Left forelimb (tissue), 1 donor: ENCODE data around the gene CEACAM19.
A peak's percentile ranks its signal among the peaks of the same experiment; 100 is the strongest.
"Not testable (repeated sequence)": the region's sequence is repeated elsewhere in the genome, so short reads cannot be mapped to it uniquely, and the experiment has no call there.

ENCODE experiments used
- DNase-seq: peaks from one replicate; pipeline ENCODE4 v3.0.0-alpha.2; 2018; ENCODE audit warnings: low spot score

The CEACAM19 gene

GRCh38 chr19:44675521-44675920 is 4.2 kb downstream of the CEACAM19 start:
- DNase-seq, result no peak

- DNase-seq, result no peak
Observed at GRCh38 chr19:44677019-44677811, 5.9 kb downstream of the CEACAM19 start.

GRCh38 chr19:44680536-44680935 is 9.3 kb downstream of the CEACAM19 start:
- DNase-seq, result no peak

DNA sequence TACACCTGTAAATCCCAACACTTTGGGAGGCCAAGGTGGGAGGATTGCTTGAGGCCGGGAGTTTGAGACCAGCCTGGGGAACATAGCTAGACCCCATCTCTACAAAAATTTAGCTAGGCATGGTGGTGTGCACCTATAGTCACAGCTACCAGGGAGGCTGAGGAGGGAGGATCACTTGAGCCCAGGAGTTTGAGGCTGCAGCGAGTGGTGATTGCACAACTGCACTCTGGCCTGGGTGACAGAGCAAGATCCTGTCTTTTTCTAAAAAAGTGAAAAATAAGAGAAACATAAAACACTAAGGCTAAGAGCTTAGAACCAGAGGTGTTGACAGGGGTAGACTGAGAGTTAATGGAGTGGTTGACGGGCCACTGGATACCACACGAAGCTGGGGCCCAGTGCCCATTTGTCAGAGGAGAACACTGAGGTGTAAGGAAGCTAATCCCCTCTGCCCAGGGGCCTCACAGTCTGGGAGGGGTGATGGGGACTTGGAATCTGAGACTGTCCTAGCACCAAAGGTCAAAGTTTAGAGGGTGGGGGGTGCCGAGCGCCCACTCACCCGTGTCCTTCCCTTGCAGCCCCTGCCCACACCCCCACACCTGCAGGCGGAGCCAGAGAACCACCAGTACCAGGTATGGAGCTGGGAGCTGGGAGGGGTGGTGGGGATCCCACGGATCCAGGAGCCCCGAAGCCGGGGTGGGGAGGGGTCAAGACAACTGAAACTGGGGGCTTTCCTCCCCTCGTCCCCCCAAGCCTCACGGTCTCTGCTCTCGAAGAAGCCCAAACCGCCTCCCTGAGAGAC is 10.9 kb downstream of the CEACAM19 start:
- no peak for DNase-seq

GRCh38 chr19:44682807-44683206 is 11.5 kb downstream of the CEACAM19 start:
- no peak for DNase-seq

GRCh38 chr19:44683434-44684210 is 12.3 kb downstream of the CEACAM19 start:
- DNase-seq, result no peak

GRCh38 chr19:44684396-44684795 is 13.1 kb downstream of the CEACAM19 start:
- DNase-seq, result not testable (repeated sequence)

GRCh38 chr19:44684892-44685863 is 13.9 kb downstream of the CEACAM19 start:
- no peak for DNase-seq

- DNase-seq, result no peak
Observed at GRCh38 chr19:44685877-44686276, 14.6 kb downstream of the CEACAM19 start.

DNA sequence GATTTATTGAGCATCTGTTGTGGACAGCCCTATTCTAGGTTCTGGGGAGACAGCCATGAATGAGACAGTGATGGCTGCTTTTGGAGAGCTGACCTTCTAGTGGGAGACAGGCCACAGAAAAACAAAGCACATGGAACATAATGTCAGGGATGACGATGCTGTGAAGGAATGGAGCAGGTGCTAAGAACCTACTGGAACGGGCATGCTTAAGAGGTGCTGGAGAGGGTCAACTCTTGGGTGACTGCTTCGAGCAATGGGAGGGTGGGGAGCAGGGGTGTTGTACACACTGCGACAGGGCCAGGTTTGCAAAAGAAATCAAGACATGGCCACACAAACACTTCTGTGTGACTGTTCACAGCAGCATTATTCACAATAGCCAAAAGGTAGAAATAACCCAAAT is 15.6 kb downstream of the CEACAM19 start:
- DNase-seq, result no peak

GRCh38 chr19:44687888-44688287 is 16.6 kb downstream of the CEACAM19 start:
- DNase-seq, result no peak

DNA sequence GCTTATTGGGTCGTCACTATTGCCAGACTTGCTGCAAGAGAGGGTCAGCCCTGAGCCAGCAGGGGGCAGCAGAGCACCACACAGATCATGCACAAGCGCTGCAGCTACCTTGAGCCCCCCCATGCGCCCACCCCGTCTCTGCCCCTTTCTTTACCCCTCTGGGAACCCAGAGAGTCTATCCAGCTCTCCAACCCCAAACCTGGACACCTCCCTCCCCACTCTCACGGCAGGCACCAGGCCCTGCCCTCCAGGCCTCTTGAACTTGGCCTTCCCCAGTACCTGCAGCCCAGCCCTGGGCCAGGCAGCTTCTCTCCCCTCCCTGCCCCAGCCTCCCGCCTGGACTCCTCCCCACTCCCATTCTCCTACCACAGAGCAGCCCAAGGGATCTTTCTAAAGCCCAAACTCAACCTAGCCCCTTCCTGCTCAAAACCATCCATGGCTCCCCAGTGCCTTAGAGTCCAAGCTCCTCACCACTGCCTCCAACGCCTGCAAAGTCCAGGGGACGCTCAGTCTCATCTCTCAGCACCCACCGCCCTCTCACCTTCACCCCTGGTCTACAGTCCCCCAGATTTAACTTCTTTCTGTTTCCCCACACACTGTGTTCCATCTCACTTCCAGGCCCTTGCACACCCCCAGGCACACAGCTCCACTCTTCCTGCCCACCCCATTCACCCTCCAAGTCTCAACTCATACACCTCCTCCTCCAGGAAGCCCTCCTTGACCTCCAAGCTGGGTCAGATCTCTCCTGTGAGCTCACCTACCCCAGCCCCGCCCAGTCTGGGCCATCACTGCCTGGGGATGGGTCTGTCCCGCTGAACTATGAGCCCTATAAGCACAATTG is 18.2 kb downstream of the CEACAM19 start:
- peak; percentile 78 for DNase-seq

- no peak for DNase-seq
Observed at GRCh38 chr19:44690131-44690440, 18.8 kb downstream of the CEACAM19 start.

DNA sequence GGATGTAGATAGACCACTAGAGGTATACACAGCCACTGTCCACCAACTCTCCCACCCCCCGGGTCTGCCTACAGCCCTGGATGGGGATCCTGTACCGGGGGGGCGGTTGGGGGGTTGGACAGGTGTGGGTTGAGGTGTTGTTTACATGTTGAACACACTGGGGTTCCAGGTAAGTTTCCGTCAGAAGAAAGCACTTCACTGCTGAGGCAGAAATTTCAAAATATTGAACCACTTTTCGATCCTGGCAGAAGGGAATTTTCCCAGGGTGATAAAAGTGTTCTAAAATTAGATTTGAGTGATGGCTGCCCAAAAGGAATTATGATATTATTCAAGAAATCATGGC is 21.1 kb downstream of the CEACAM19 start:
- DNase-seq, result no peak

GRCh38 chr19:44694184-44694579 is 22.9 kb downstream of the CEACAM19 start:
- DNase-seq, result no peak

DNA sequence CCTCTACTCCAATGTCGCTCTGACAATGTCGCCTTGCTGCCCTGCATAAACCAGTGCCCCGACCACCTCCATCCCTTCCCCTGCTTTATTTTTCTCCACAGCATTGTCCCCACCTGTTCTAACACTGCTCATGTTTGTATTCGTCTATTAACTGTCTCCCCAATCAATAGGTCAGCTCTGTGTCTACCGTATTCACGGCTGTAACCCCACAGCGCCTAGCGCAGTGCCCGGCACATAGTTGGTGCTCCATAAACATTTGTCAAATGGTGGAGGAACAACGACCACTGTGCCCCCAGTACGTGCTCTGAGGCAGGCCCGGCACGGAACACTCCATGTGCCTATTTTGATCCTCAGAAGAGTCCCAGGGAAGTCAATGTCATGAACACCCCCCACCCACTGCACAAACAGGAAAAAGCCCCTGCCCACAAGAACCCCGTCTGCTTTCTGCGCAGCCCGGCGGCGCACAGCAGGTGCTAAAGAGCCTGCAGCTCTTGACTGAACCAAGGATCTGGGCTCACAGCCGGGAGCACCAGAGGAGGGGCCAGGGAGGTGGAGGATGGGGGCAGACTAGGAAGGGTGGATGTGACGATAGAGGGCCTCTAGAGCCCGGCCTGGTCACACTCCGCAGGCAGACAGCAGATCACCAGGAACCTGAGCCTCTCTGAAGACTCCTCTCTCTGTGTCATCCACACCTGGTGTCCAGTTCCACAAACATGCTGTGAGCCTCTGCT is 25.8 kb downstream of the CEACAM19 start:
- DNase-seq, result no peak

DNA sequence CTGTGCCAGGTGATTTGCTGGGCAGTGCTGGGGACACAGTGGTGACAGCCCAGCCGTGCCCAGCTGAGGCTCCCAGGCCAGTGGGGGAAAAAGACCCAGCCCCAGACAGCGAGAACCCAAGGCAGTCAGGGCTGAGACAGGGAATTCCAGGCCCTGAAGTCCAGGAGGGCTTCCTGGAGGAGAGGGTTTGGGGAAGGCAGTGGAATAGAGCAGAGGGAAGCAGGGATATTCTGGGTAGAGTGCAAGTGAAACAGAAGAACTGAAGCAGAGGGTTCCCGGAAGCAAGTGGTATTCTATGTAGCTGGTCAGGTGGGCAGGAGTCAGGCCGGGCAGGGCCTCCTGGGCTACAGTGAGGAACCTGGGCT is 26.4 kb downstream of the CEACAM19 start:
- DNase-seq, result no peak

DNA sequence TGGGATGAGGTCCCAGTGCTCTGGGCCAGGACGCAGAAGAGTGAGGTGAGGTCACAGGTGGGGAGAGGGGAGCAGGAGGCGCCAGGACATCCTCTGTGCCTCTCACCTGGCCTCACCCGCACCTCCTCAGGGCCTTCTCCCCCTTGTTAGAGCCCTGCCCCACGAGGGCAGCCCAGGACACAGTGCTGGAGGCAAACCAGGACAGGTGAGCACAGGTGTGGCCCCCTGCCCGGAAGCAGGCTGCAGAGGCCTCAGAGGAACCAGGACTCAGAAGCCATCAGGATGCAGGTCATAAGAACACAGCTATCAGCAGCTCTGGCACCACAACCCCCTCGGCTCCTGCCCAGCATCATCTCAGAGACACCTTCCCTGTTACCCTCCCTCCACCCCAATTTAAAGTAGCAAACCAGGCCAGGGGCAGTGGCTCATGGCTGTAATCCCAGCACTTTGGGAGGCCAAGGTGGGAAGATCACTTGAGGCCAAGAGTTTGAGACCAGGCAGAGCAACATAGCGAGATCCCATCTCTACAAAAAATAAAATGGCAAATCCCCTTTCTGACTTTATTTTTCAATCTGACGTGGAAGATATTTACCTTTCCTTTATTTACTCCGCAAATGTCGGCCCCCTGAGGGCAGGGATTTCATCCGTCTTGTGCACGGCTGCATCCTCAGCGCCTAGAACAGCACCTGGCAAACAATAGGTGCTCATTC is 27.4 kb downstream of the CEACAM19 start, which contains the start of gene CEACAM16:
Gene CEACAM16 (plus strand): TSS at position 660 of the 710 bp plus-strand sequence. CDS start 2,306 bp downstream, outside the sequence.
- DNase-seq, result no peak

GRCh38 chr19:44700547-44700946 is 29.3 kb downstream of the CEACAM19 start:
- DNase-seq, result no peak
